Liver (tissue), 3 donors: ENCODE results near the gene AKAP12.

ENCODE experiments used
- CTCF ChIP-seq: fragments of 150-350 bp; IDR thresholded peaks from 2 replicates; pipeline ENCODE4 v1.5.1; 2017; ENCODE audit warnings: improper control_type of control experiment, low read depth, low read length; ENCODE audit not compliant: missing input control
- FOXA1 ChIP-seq: IDR thresholded peaks from 2 replicates; pipeline ENCODE4 v1.6.1; 2016; ENCODE audit warnings: antibody characterized with exemption
- JUND ChIP-seq, 2 donors: IDR thresholded peaks; 2 replicates each; pipeline ENCODE4 v1.6.1; 2016; ENCODE audit warnings: antibody characterized with exemption in 2 of 2
- MAX ChIP-seq: IDR thresholded peaks from 2 replicates; pipeline ENCODE4 v1.6.1; 2016; ENCODE audit warnings: antibody characterized with exemption
- NR2F2 ChIP-seq: IDR thresholded peaks from 2 replicates; pipeline ENCODE4 v1.6.1; 2016; ENCODE audit warnings: antibody characterized with exemption
- RAD21 ChIP-seq, 2 donors: IDR thresholded peaks; 2 replicates each; pipeline ENCODE4 v1.6.1; 2016; ENCODE audit warnings: antibody characterized with exemption in 2 of 2, mild to moderate bottlenecking in 2 of 2
- SP1 ChIP-seq: IDR thresholded peaks from 2 replicates; pipeline ENCODE4 v1.6.1; 2018; ENCODE audit warnings: antibody characterized with exemption, mild to moderate bottlenecking
- TAF1 ChIP-seq: conservative IDR thresholded peaks from 2 replicates; pipeline ENCODE4 v1.6.1; 2016; ENCODE audit warnings: antibody characterized with exemption, mild to moderate bottlenecking
- YY1 ChIP-seq: IDR thresholded peaks from 2 replicates; pipeline ENCODE4 v1.6.1; 2016; ENCODE audit warnings: antibody characterized with exemption, mild to moderate bottlenecking
- TF ChIP-seq, protein P1 (sequence below): IDR thresholded peaks from 2 replicates; pipeline ENCODE4 v1.6.1; 2016; ENCODE audit warnings: antibody characterized with exemption, mild to moderate bottlenecking
- TF ChIP-seq, protein P2 (sequence below): IDR thresholded peaks from 2 replicates; pipeline ENCODE4 v1.6.1; 2016; ENCODE audit warnings: antibody characterized with exemption
- donor health status: healthy.
- donor health status: healthy.

- TF ChIP-seq CTCF: no peak
- TF ChIP-seq, protein P1, sequence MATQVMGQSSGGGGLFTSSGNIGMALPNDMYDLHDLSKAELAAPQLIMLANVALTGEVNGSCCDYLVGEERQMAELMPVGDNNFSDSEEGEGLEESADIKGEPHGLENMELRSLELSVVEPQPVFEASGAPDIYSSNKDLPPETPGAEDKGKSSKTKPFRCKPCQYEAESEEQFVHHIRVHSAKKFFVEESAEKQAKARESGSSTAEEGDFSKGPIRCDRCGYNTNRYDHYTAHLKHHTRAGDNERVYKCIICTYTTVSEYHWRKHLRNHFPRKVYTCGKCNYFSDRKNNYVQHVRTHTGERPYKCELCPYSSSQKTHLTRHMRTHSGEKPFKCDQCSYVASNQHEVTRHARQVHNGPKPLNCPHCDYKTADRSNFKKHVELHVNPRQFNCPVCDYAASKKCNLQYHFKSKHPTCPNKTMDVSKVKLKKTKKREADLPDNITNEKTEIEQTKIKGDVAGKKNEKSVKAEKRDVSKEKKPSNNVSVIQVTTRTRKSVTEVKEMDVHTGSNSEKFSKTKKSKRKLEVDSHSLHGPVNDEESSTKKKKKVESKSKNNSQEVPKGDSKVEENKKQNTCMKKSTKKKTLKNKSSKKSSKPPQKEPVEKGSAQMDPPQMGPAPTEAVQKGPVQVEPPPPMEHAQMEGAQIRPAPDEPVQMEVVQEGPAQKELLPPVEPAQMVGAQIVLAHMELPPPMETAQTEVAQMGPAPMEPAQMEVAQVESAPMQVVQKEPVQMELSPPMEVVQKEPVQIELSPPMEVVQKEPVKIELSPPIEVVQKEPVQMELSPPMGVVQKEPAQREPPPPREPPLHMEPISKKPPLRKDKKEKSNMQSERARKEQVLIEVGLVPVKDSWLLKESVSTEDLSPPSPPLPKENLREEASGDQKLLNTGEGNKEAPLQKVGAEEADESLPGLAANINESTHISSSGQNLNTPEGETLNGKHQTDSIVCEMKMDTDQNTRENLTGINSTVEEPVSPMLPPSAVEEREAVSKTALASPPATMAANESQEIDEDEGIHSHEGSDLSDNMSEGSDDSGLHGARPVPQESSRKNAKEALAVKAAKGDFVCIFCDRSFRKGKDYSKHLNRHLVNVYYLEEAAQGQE: no peak
- no peak for TF ChIP-seq RAD21 (IDR thresholded peaks at IDR 0.05)
- no peak for TF ChIP-seq TAF1
- TF ChIP-seq NR2F2: no peak
- TF ChIP-seq JUND (IDR thresholded peaks at IDR 0.05): no peak
- TF ChIP-seq, protein P2, sequence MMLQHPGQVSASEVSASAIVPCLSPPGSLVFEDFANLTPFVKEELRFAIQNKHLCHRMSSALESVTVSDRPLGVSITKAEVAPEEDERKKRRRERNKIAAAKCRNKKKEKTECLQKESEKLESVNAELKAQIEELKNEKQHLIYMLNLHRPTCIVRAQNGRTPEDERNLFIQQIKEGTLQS: no peak
- no peak for TF ChIP-seq YY1
- no peak for TF ChIP-seq SP1
- no peak for TF ChIP-seq MAX
- no peak for TF ChIP-seq FOXA1
Measured at GRCh38 chr6:151370509-151371078, 130.8 kb downstream of the AKAP12 start.
